HG03066 (cell line): ENCODE data around the gene HDAC9.

Experiments
- ATAC-seq: cut with Tn5 transposase; IDR thresholded peaks from one replicate; pipeline ENCODE4 v1.9.1; 2021; ENCODE audit warnings: low read depth; ENCODE audit not compliant: unreplicated experiment

HDAC9 gene

DNA sequence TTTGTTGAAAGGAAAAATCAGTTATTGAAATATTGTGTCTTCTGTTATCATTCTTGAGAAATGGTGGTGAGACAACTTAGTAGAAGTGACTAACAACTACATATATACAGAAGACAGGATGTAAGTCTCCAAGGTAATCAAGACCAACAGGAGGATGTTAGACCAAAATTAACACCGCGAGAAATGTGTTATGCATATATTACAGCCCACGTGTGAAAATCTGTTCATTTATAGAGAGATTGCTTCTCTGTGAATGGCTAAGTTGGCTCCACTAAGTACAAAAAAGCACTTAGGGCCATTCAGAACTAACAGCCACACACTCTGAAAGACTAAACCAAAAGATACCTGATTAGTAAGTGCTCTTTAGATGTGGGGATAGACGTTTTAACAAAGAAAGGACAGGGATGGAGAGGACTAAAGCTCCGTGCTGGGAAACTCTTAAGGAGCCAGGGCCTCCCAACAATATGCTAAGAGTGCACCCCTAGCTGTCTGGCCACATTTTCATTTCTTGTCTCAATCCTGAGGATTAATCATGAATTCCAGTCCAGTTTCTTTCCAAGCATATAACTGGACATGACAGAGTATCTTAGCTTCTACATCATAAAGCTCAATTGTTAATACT is 26.5 kb downstream of the HDAC9 start:
- no peak for ATAC-seq

DNA sequence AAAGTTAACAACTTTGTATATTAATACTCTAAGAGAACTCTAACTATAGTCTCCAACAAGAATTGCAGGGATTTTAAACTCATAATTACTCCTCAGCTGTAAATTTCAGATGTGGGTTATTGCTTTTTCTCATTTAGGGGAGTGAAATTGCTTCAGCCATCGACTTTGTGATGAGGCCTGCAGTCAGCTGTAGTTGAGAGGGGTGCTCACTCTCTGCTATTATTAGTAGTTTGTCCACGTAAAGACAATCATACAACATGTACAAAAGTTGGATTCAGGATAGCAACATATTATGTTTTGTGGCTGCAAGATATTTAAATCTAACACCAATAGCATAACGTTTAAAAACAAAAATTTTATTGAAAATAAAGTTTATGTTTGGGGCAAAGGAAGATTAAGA is 28.7 kb downstream of the HDAC9 start:
- no peak for ATAC-seq

DNA sequence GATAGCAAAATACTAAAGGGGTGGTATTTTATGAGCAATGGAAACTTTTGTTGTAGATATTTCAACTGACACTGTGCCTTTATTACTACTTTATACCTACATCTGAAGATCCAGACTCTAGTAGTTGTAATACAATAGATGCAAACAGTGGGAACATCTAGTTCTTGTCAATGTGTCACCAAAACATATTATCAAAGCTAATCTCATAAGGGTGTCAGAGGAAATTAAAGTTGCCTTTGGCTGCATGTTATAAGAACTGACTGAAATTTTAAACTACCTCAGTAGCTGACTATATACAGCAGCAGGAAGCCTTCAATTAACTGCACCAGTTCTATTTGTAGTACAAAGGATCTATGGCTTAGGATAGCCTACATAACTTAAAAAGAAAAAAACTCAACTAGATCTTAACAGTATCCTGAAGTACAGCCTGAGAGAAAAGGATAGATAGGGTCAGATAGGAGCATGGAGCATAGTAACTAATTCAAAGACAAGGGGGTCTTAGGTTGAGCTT is 30.9 kb downstream of the HDAC9 start:
- no peak for ATAC-seq

DNA sequence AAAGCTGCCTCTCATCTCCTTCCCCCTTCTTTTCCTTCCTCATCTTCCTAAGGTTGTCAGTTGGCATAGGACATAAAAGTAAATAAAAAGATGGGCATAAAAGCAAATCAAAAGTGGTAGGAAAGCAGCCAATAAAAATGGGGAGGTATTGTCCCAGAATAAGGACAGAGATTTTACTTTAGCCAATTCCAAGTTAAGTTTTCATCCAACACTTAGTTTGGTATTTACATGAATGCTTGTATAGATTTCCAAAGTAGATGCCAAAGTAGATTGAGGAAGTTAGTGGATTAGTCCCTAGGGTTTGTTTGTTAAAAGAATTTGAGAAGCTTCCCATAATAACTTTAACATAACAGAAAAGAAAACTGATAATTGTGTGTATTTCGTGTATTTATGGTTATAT is 33.7 kb downstream of the HDAC9 start:
- ATAC-seq = no peak

DNA sequence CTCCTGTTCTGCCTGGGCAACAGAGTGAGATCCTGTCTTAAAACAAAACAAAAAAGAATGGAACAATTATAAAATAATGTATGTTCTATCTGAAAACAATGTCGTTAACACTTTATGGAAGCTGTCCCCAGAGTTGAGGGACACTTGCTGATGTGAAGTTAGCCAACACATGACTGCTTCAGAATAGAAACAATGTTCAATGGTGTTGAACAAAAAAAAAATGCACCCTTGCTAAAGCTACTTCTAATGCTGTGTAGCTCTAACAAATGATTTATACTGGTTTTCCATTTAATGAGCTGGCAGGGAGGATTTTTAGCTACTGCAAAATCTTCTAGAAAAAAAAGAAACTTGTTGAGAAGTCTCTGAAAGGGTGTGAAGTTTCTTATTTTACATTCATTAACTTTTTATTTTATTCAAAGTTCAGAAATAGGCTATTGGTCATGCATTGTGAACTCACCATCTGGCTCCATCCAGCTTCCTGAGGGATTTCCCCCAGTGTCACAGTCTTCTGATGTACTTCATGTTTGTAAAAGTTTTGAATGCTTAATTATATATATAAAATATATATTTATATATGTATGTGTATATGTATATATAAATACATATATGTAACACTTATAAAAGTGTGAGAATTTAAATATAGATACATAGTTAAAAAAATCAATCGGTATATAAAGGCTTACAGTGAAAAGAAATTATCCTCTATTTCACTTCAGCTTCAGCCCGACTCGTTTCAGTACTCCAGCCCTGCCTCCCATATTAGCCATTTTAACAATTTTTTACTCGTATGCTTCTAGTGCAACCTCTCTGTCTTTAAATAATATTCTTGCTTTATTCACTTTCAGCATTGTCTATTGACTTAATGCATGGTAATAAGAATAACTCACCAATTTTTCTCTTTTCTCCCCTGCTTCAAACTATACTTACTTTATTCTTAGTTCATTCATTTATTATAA is 35.0 kb downstream of the HDAC9 start:
- ATAC-seq = no peak

DNA sequence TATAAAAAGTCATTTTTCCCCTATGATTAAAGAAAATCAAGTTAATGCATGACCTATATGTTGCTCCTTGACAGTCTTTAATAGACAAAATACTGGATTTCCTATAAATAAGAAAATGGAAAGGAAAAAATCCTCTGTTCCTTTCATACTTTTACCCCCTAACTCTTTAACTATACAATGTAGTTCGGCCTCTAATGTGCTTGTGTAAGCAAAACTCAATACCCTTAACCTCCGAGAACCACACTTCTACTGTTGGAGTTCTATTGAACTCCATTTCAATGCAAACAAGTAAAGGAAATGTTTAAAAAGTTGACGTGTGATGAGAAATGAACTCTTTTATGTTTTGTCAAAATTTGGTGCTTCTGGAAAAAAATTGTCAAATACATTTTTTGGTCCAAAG is 36.0 kb downstream of the HDAC9 start:
- ATAC-seq = no peak

DNA sequence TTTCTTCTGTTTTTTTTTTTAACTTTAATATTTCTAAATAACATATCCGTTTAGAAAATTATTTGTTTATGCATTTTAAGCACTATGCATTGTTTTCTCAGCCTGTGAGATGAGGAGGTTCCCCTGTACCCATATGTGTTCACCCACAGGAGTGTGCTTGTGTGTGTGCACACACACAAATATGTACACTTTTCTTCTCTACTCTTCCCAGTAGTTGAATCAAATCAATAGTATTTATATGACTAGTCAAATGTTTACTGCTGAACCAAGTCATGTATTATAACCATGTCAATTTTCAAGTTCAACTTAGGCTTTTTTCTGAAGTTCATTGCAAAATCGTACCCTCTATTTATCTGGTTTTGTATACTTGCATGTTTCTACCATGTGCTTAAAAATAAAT is 37.3 kb downstream of the HDAC9 start:
- ATAC-seq = no peak

DNA sequence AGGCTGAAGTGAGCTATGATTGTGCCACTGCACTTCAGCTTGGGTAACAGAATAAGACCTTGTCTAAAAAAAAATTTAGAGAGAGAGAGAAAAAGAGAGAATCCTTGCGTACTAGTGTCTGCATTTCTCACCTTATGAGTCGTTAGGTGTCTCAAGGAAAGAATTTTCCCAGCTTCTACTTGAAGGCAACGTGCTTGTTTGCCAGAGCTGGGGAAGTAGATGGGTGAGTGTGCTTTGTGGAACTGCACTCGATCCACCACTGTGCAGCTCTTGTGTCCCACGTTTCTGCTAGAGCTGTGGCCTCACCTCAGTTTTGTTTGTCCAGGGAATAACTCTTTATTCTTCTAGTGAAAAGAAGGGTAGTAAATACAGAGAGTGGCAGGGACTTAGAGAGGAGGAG is 38.9 kb downstream of the HDAC9 start:
- ATAC-seq = no peak

DNA sequence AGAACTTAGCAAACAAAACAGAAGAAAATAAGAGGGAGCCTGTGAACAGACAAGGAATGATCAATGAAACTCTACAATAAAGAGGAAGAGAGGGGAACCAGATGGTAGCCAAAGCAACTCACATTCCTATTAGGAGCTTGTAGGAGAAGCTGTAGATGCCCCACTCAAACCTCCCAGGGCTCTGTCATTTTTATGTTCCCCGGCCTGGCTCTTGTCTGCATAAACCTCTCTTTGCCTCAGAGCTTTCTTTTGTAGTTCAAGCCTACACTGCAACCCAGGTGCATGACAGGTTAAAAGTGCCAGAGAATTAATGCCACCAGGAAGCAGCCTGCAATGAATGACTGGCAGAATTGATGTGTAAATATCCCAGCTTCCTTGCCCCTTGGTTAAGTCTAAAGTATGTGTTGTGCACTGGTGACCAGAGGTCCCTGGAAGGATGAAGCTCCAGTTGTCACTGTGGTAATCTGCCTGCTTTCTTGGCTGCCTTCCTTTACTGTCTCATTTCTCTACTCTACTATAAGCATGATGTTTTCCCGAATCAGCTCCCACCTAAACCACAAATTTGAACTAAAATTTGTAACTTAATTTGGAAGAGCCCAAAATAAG is 40.4 kb downstream of the HDAC9 start:
- no peak for ATAC-seq

DNA sequence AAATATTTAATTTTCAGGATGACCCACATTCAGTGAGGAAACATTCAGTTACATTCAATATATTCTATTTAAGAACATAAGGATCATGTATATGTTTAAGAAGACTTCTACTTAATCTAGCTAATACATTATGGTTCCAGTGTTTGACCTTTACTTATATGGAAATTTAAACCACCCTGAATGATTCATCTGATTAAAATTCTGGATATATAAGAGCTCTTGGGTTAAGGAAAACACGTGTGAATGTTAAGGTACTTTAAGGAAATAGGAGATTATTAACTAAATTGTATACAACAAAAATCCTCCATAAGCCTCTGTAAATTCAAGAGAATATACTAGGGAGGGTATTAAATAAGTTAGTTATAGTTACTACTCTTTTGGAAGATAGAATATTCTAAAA is 40.9 kb downstream of the HDAC9 start:
- ATAC-seq = no peak

DNA sequence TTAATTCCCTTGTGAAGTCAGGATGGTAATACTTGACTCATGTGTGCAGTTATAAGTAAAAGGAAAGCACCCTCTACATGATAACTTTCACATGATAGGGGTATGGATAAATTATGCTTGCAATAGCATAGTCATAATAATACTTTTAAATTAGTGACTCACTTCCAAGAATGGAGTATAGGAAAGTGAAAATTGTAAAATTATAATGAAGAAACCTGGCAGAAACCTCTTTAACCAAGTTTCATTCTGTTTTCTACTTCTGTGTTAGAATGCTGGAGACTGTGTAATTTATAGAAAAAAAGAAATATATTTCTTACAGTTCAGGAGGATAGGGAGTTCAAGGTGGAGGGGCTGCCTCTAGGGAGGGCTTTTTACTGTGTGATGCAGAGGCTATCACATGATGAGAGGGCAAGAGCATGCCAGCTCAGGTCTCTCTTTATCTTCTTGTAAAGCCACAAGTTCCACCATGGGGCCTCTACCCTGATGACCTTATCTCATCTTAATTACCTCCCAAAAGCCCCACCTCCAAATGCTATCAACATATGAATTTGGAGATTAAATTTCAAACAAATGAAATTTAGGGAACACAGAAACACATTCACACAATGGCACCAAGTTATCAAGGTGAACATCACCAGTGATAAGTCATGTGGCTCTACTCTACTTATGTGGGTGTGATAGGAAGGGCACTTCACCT is 43.2 kb downstream of the HDAC9 start:
- ATAC-seq = peak; percentile 76

DNA sequence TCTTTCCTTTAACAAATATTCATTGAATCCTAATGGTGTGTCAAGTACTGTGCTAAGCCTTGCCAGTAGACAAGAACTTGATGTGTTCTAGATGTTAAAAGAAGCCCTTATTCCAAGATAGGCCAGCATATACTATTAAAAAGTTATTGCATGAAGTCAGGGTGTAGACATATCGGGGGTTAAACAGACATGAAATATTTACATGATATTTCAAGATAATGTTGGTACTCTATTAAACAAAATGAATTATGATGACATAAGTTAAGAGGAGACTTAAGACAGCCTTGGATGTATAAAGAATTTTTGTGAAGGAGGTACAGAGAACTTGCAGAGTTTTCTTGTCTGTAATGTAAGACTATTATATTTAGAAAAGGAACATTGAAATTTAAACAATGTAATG is 44.8 kb downstream of the HDAC9 start:
- no peak for ATAC-seq

DNA sequence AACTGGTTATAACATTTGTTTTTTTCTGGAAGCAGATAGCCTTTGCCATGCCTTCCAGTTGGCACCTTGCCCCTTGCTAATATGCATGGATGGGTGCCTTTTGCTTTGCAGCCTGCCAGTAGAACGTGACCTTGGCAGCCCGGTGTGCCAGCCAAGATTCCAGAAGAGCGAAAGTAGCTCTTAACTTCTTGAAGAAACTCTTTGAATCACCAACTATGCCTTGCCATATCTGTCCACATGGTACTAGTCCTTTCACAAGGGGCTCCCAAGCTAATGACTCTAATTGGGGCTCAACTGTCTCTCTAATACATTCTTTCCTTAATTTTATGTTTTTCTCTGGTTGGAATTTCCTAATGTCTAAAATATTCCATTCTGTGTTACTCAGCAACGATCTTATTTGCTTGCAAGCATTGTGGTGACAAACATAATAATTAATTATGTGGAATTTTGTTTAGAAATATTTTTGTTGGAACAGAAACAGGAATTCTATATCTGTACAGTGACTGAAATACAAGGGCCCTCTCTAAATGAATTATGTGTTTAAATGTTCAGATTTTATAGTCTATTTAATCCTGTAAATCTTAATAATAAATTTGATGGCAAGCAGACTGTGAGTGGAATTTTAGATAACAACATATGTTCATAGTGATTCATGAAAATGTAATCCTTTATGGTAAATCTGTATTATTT is 45.8 kb downstream of the HDAC9 start:
- no peak for ATAC-seq

DNA sequence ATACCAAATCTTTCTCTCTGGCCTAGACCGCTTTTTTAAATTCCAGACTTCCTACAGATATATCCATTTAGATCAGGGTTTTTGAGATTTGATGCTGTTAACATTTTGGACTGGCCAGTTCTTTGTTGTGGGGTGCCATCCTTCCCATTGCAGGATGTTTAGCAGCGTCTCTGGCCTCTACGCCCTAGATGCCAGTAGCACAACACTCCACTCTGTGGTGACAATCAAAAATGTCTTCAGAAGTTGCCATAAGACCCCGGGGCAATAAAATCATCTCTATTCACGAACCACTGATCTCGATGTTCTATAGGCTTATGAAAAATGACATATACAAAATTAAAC is 46.3 kb downstream of the HDAC9 start:
- no peak for ATAC-seq

DNA sequence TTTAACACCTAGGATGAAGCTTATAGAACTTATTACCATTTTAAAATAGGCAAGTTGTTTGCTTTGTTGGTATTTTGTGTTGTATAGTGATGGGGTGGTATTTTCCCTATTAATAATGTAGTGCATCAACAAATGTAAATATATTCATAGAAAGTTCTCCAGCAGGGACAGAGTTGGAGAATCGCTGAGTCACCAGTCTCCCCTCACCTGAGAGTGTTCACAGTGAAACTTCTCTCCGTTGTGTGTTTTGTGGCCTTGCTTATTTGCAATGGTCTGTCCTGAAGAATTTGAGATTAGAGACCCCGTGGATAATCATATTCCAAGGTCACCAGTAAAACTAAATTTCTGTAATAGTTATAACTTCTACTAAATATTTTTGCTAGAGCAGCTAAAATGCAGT is 51.0 kb downstream of the HDAC9 start:
- no peak for ATAC-seq

DNA sequence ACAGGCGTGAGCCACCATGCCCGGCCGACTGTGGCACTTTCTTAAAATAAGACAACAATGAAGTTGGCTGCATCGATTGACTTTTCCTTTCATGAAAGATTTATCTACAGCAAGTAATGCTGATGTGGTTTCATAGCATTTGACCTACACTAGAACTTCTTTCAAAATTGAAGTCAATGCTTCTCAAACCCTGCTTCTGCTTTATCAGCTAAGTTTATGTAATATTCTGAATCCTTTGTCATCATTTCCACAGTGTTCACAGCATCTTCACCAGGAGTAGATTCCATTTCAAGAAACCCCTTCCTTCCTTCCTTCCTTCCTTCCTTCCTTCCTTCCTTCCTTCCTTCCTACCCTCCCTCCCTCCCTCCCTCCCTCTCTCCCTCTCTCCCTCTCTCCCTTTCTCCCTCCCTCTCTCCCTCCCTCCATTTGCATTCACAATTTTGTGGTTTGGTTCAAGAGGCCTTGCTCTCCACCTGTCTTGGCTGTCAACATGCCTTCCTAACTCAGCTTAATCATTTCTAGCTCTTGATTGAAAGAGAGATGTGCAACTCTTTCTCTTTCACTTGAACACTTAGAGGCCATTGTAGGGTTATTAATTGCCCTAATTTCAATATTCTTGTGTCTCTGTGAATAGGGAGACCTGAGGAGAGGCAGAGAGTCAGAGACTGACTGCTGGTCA is 52.1 kb downstream of the HDAC9 start:
- no peak for ATAC-seq

DNA sequence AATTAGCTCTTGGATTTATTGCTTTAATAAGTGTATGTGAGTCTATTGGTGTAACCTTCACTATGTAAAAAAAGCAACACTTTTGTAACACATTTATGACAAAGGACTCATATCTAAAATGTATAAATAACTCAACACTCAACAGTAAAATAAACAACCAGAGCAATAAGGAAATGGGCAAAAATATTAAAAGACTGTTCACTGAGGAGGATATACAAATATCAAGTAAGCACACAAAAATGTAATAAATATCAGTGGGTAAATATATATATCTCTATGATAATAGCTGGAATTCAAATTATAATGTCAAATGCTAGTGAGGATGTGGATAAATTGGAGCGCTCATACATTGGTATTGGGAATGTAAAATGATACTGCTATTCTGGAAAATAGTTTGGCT is 53.0 kb downstream of the HDAC9 start:
- no peak for ATAC-seq

DNA sequence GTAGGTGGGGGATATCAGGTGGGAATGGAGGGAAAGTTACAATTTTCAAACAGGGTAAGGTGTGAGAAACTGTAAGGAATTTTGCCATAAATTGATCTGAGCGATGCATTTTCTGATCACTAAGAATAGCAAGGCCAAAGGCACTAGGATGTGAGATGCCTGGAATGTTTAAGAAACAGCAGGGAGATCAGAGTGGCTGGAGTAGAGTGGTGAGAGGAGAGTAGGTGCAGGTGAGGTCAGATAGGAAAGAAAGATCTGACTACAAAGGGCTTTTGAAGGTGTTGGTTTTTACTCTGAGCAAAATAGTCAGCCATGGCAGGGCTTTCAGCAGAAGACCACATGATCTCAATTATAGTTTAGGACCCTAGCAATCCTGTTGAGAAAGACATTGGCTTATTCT is 55.0 kb downstream of the HDAC9 start:
- ATAC-seq = no peak

DNA sequence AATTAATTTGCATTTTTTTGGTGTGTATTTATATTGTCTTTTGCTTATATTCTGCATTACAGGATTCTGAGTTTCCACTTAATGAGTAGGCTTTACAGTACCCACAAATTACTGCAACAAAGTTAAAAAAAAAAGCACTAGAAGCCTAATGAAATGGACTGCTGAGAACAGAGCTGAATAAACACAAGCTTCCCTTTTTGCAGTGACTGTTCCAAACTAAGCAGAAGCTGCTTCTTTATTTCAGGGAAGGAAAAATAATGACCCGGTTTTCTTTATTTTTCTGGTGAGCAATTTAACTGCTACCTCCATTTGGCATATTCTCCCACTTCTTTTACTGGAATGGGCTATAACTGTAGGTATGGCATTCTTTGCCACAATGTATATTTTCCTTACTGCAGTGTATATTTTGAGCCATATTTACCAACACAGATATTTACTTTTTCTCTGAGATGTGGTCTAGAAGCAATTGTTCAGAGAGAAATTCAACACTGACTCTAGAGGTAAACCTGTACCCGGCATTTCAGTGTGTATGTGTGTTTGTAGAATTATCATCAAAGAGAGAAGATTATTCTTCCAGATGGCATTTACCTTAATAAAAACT is 56.9 kb downstream of the HDAC9 start:
- ATAC-seq = no peak
